Frontal cortex (tissue), 4 donors: ENCODE data around the gene SEL1L2. TPM values are rescaled to one million over a fixed set of nuclear protein-coding genes. Genes with fewer than 3 reads are reported as not detected.

Experiments
- DNase-seq, 2 donors: peaks; one replicate each; pipeline ENCODE4 v3.0.0; 2012; ENCODE audit warnings: low spot score in 2 of 2
- FAIRE-seq: peaks from 2 replicates; lab custom pipeline; 2012; peaks lifted over from hg19 to GRCh38; lab: Jason Lieb, UNC
- total RNA-seq: library from RNA; depleted of rRNA; stranded (reverse); fragments of >200 nt; gene quantifications from one replicate; pipeline ENCODE4 v1.2.3, GENCODE V29; 2014
- donor health status: control.
- donor health status: control.
- donor health status: control.

SEL1L2 gene
- total RNA-seq, 1 donor from 2014 or later, result 0.41 TPM

DNA sequence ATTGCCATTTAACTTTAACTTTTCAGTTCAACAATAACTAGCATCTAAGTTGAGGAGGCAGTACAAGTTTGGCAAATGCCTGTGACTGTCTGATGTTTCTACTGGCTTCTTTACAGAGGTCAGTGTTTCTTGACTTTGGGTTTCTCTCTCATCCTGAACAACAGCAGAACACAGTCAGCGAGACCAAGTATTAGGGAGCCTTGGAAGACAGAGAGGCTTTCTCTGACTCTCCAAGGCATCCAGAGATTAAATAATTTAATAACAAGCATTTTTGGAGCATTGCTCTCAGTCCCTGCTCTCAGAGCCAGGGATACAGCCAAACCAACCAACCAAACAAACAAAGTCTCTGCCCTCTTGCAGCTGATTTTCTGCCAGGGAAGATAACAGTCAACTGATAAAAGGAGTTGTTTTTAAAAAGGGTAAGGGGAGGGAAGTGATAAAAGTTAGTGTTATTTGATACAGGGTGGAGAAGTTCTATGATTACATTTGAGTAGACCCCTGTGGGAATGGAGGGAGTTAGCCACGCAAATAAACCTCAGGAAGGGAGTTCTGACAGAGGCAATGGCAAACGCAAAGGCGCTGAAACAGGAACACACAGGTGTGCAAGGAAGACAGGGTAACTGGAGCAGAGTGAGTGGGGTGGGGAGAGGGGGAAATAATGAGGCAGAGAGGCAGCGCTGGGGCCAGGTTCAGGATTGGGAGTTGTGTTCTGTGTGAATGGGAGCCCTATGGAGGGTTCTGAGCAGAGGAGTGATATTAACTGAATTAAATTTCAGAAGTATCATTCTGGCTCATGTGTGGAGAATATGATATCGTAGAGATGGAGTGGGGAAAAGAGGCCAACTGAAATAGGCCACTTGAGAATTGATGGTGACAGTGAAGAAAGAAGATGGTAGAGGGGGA lies 55.2 kb downstream of the SEL1L2 start:
- no peak for FAIRE-seq
- DNase-seq, result no peak

GRCh38 chr20:13930281-13930680 lies 60.1 kb downstream of the SEL1L2 start:
- no peak for FAIRE-seq
- no peak for DNase-seq

- DNase-seq (no peak), FAIRE-seq (no peak)
Measured at GRCh38 chr20:13929836-13930235, 60.6 kb downstream of the SEL1L2 start.

DNA sequence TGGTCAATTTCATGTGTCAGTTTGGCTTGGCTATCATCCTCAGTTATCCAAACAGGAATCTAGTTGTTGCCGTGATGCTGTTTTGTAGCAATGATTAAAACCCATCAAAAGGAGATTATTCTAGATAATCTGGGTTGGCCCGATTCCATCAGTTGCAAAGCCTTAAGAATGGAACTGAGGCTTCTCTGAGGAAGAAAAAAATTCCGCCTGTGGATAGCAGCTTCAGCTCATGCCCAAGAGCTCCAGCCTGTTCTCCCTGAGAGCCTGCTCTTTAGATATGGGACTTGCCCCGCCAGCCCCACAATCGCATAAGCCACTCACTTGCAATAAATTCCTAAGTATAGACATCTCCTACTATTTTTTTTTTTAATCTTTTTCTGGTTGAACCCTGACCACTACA lies 61.5 kb downstream of the SEL1L2 start:
- DNase-seq (no peak), FAIRE-seq (no peak)

DNA sequence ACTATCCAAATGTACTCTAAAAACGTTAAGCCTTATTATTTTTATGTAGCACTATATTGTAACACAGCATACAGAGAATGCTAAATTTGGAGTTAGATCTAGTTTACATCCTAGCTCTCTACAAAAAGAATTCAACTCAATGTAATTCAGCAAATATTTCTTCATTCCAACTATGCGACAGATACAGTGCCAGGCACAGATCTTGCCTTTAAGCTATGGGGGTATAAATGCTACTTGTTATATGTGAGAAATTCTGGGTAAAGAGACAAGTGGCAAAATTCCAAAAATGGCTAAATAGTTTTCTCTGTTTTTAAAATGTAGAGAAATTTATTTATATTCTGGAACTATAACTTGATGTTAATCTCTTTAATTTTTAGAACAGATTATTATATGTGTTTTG lies 63.2 kb downstream of the SEL1L2 start:
- DNase-seq (no peak), FAIRE-seq (no peak)

DNA sequence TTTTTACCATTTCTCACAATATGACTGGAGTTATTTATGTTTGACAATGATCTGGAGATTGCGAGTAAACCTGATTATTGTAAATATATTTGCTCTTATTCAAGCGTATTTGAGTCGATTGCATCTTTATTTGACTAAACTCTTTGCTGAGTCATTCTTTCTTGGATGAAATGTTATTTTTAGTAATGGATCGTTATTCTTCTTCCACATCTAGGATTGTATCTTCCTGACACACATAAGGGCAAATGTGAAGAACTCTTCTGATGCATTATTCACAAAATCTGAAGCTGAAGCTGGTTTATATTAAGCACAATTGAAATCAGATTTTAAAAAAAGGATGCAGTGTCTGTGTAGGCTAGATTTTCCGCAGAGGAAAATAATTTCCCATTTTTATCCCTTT lies 68.2 kb downstream of the SEL1L2 start:
- FAIRE-seq (no peak), DNase-seq (no peak)

- DNase-seq, result no peak
- no peak for FAIRE-seq
Measured at GRCh38 chr20:13915284-13915683, 75.1 kb downstream of the SEL1L2 start.

- FAIRE-seq, result no peak
- no peak for DNase-seq
Measured at GRCh38 chr20:13913572-13913971, 76.8 kb downstream of the SEL1L2 start.

DNA sequence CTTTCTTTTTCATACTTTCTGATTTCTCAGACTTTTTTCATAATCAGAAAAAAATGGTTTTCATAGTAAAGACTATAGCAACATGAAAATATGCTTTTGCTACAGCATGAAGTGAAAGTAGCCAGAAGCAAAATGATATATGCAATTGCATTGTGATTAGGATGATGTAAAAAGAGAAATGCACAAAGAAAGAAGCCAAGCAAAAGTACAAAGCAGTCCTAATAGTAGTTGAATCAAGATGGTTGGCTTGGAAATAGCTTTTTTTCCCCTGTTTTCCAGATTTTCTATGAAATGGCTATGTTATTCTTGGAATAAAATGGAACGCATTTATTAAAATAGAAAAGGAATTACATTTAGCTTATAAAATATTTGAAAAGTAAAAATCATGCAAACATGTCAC lies 77.3 kb downstream of the SEL1L2 start:
- DNase-seq (no peak), FAIRE-seq (no peak)

GRCh38 chr20:13910492-13910891 lies 79.9 kb downstream of the SEL1L2 start:
- DNase-seq (no peak), FAIRE-seq (no peak)

GRCh38 chr20:13909067-13909466 lies 81.3 kb downstream of the SEL1L2 start:
- FAIRE-seq (no peak), DNase-seq (no peak)

DNA sequence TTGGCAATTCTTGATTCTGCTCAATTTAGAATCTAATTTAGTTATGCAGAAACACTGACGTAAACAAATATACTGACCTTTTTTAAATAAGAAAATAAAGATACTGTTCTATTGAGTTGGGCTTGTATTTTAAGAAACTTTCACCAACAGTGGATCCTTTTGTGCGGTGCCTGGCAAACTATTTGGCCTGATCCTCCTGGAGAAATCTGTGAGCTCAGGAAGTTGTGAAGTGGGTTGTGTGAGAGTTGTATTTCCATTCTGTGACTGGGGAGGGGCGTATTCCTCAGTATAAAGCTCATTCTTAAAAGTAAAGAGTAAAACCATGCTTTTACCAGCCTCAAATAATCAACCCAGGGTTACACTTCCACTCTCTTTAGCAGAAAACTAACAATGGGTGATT lies 85.6 kb downstream of the SEL1L2 start:
- no peak for FAIRE-seq
- DNase-seq, result no peak

DNA sequence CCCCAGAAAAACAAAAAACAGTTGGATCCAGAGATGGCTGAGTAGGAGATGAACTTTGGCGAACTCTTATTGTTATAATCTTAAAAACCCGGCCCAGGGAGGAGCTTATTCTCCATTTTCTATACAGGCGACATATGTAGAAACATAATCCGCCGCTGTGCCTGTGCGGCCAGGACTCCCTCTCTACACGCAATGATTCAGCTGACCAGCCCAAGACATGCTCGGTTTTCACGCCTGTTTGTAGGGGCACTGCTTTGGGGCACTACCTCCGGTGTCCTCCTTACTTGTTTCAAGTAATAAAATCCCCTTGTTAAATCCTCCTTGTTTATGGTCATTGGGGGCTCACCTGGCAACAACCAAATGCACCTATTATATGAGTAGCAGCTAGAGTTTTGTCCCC lies 89.9 kb downstream of the SEL1L2 start:
- no peak for FAIRE-seq
- DNase-seq, result no peak

- FAIRE-seq (no peak), DNase-seq (no peak)
Measured at GRCh38 chr20:13898012-13898612, 92.3 kb downstream of the SEL1L2 start.

DNA sequence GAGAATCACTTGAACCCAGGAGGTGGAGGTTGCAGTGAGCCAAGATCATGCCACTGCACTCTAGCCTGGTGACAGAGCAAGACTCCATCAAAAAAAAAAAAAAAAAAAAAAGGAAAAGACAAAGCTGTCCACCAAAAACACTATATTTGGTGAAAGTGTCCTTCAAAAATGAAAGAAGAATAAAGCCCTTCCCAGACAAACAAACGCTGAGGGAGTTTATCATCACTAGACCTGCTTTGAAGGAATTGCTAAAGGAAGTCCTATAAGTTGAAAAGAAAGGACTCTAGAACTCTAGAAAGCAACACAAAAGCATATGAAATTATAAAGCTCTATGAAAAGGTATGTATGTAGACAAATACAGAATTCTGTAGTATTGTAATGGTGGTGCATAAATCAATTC lies 98.8 kb downstream of the SEL1L2 start:
- FAIRE-seq (no peak), DNase-seq (no peak)

- DNase-seq (no peak), FAIRE-seq (no peak)
Measured at GRCh38 chr20:13884803-13885202, 105.6 kb downstream of the SEL1L2 start.

GRCh38 chr20:13883425-13883824 lies 107.0 kb downstream of the SEL1L2 start:
- FAIRE-seq, result no peak
- DNase-seq, result no peak

- no peak for FAIRE-seq
- DNase-seq, result no peak
Measured at GRCh38 chr20:13878566-13878965, 111.8 kb downstream of the SEL1L2 start.

GRCh38 chr20:13877793-13878192 lies 112.6 kb downstream of the SEL1L2 start:
- DNase-seq (no peak), FAIRE-seq (no peak)

DNA sequence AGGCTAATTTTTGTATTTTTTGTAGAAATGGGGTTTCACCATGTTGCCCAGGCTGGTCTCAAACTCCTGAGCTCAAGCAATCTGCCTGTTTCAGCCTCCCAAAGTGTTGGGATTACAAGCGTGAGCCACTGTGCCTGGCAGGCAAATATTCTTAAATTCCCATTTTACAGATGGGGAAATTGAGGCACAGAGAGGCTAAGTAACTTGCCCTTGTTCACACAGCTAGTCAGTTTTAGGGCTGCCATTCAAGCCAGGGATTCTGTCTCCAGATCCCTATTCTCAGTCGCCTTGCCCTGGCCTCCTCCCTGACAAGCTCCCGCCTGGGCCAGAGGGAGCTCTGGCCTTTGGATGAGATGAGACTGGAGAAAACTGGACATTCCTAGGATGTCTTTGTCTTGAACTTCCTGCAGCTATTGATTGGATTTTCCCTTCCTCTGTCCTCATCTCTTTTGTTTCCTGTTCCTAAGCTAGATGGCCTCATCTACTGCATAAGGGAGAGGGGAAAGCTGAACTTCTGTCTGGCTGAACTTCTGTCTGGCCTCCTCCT lies 115.1 kb downstream of the SEL1L2 start:
- FAIRE-seq (no peak), DNase-seq (no peak)

DNA sequence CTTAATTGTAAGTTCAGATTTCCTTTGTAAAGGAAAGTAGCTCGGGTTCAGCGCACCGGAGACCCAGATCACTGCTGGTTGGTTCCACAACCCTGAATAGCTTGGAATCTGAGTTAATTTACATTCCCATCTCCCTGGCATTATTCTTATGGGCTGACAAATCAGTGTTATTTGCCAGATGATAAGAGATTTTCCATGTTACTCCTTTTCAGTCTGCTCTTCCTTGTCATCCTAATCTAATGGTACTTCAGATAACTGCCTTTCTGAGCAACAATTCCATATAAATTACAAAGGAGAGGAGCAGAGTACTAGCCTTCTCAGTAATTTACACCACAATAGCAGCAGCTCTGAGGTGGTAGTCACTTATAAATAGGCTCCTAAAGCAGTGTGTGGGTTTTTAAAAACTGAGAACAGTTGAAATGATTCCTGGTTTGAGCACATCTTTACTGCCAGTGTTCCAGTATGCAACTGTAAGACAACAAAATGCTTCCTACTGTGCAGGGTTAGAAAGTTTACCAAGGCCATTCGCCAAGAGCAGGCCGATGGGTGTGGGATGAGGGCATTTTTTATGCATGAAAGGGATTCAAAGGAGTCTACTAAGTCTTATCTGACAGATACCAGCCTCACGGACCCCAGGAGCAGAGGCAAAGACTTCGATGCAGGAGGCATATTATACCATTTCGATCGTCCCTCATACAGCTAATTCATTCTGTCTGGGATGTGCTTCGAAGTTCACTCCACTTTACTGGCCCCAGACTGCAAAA lies 115.8 kb downstream of the SEL1L2 start:
- DNase-seq (no peak), FAIRE-seq (no peak)
